GM06990 (cell line): ENCODE measurements around the gene HDDC2.

Source experiments
- DNase-seq: peaks from one replicate; pipeline ENCODE4 v3.0.0-alpha.2; 2011; ENCODE audit not compliant: insufficient read length; ENCODE audit errors: extremely low read depth
- H3K27me3 ChIP-seq: replicated peaks from 2 replicates; pipeline ENCODE4 v1.6.0; 2011; ENCODE audit warnings: low read length; ENCODE audit not compliant: control insufficient read depth, insufficient read depth
- H3K36me3 ChIP-seq: 2 replicates; pipeline ENCODE4 v1.5.1; 2011; ENCODE audit warnings: low read length; ENCODE audit not compliant: control insufficient read depth, insufficient read depth
- H3K4me3 ChIP-seq: replicated peaks from 2 replicates; pipeline ENCODE4 v1.5.1; 2011; ENCODE audit warnings: low read depth, mild to moderate bottlenecking, control low read depth, low read length
- TF ChIP-seq, protein P1 (sequence below): IDR thresholded peaks from 2 replicates; pipeline ENCODE4 v1.5.1; 2011; ENCODE audit warnings: low read length, control low read depth, mild to moderate bottlenecking, inconsistent platforms; ENCODE audit not compliant: insufficient read depth, poor library complexity, severe bottlenecking

The HDDC2 gene

DNA sequence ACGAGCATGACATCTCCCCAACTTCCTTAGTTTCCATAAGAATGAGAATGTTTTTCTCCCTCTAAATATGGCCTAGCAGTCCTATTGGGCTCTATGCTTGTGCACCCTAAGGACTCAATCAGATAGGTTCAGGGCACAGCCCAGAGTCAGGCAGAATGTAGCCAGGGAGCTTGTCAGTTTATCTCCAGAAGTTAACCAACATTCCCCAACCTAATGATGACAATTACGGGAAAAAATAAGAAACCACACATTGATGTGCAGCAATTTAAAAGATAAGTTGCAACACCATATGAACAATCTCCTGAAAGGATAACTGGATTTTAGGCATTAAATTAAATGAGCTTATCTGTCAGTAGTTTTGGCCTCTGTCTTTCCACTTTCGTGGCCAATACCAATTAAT is 71.1 kb downstream of the HDDC2 start:
- Histone ChIP-seq H3K36me3 (no peaks in the 10 kb centered on the region), H3K4me3 (no peak overlapping the region), H3K27me3 (no peaks in the 10 kb centered on the region)
- TF ChIP-seq, protein P1, sequence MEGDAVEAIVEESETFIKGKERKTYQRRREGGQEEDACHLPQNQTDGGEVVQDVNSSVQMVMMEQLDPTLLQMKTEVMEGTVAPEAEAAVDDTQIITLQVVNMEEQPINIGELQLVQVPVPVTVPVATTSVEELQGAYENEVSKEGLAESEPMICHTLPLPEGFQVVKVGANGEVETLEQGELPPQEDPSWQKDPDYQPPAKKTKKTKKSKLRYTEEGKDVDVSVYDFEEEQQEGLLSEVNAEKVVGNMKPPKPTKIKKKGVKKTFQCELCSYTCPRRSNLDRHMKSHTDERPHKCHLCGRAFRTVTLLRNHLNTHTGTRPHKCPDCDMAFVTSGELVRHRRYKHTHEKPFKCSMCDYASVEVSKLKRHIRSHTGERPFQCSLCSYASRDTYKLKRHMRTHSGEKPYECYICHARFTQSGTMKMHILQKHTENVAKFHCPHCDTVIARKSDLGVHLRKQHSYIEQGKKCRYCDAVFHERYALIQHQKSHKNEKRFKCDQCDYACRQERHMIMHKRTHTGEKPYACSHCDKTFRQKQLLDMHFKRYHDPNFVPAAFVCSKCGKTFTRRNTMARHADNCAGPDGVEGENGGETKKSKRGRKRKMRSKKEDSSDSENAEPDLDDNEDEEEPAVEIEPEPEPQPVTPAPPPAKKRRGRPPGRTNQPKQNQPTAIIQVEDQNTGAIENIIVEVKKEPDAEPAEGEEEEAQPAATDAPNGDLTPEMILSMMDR = no peak
- DNase-seq = no peak

GRCh38 chr6:125228981-125229479 is 72.7 kb downstream of the HDDC2 start:
- no peak overlapping the region for H3K4me3 ChIP-seq
- no peak for DNase-seq
- H3K36me3 ChIP-seq = no peaks in the 10 kb centered on the region
- H3K27me3 ChIP-seq = no peaks in the 10 kb centered on the region; the same call in 1 of the 2 replicates
- TF ChIP-seq, protein P1 = no peak

DNA sequence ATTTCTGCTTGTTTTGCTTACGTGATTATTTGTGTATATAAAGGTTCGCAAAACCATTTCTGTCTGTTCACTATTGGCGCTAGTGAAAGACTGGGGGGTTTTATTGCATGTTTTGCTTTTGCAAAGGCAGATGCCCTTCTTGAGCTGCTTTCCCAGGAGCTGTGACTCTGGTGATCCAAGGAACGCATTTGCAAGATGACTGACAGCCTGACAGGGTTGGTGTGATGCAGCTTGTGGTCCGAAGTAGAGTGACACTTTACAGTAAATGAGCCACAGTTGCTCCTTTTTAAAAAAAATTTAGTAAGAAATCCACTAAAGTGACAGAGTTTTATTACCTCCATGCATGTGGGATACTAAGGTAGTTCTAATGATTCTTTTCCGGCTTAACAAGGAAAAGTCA is 74.5 kb downstream of the HDDC2 start:
- TF ChIP-seq, protein P1 = no peak
- no peak for DNase-seq
- Histone ChIP-seq H3K4me3 (no peak overlapping the region), H3K36me3 (no peaks in the 10 kb centered on the region), H3K27me3 (no peaks in the 10 kb centered on the region; the same call in 1 of the 2 replicates)
